MCF 10A (cell line): Measurements from ENCODE around the gene FRMPD1. TPM values are rescaled to one million over a fixed set of nuclear protein-coding genes. Genes with fewer than 3 reads are reported as not detected.

Source experiments
- BruUV-seq: library from RNA; stranded (reverse); fragments of 400-500 nt; replicated peaks from 2 replicates; lab custom pipeline; 2021; lab: Mats Ljungman, UMichigan
- CTCF ChIA-PET: fragments of 300-600 bp; sonication (Branson Sonifier 250); formaldehyde crosslinking; extraction: SDS; loops from one replicate; lab custom pipeline; 2021; ENCODE audit warnings: antibody characterized with exemption, inconsistent platforms; lab: Yijun Ruan, JAX
- POLR2A ChIA-PET: fragments of 300-600, 350-650 bp; sonication (Branson Sonifier 250); formaldehyde crosslinking; extraction: SDS; loops from one replicate; lab custom pipeline; 2020; ENCODE audit warnings: antibody characterized with exemption, inconsistent platforms; lab: Yijun Ruan, JAX
- DNase-seq: peaks from one replicate; pipeline ENCODE4 v3.0.0-alpha.2; 2018; ENCODE audit not compliant: unreplicated experiment
- H3K27ac Mint-ChIP-seq: one replicate; pipeline ENCODE4 v1.8.0; 2022; ENCODE audit warnings: mild to moderate bottlenecking, low read depth, mixed read lengths; ENCODE audit not compliant: unreplicated experiment
- H3K27me3 Mint-ChIP-seq: one replicate; pipeline ENCODE4 v1.8.0; 2022; ENCODE audit warnings: mixed read lengths; ENCODE audit not compliant: insufficient read depth, unreplicated experiment
- H3K36me3 Mint-ChIP-seq: one replicate; pipeline ENCODE4 v1.8.0; 2022; ENCODE audit warnings: mild to moderate bottlenecking, moderate library complexity, mixed read lengths; ENCODE audit not compliant: insufficient read depth, unreplicated experiment
- H3K4me1 Mint-ChIP-seq: one replicate; pipeline ENCODE4 v1.8.0; 2022; ENCODE audit warnings: mixed read lengths; ENCODE audit not compliant: insufficient read depth, unreplicated experiment
- H3K4me3 Mint-ChIP-seq: one replicate; pipeline ENCODE4 v1.8.0; 2022; ENCODE audit warnings: mild to moderate bottlenecking, moderate library complexity, mixed read lengths; ENCODE audit not compliant: unreplicated experiment
- H3K9me3 Mint-ChIP-seq: one replicate; pipeline ENCODE4 v1.8.0; 2022; ENCODE audit warnings: mixed read lengths; ENCODE audit not compliant: unreplicated experiment
- intact Hi-C: fragments of 100-400 bp; cut with micrococcal nuclease; formaldehyde crosslinking; loops from 2 replicates; pipeline ENCODE4 v1.14.1; 2022
- total RNA-seq: library from RNA; stranded (reverse); gene quantifications from 2 replicates; pipeline ENCODE4 v1.2.3, GENCODE V29; 2022
- TF ChIP-seq, protein P1 (sequence below): fragments of 200-600 bp; IDR thresholded peaks from one replicate; pipeline ENCODE4 v1.8.0; 2022; ENCODE audit warnings: antibody characterized with exemption, mild to moderate bottlenecking; ENCODE audit not compliant: unreplicated experiment

The FRMPD1 gene
- total RNA-seq, 1 experiment from 2014 or later = not detected

DNA sequence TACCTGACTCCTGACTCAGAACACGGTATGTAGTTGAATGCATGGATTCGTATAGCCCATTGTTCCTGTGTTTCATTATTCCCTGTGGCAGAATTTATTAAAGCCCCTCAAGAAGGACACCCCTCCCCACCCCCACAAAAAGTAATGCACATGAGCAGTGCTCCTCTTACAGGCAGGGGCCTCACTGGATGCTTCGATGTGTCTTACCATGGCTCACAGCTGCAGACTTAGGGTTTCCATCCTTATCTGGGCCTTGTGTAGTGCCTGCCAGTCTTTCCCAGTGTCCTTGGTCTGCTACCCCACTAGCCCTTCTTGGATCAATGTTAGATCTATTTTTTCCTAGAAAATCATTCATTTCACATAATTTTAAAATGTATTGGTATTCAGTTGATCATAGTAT, 119.2 kb downstream of the FRMPD1 start:
- TF ChIP-seq, protein P1, sequence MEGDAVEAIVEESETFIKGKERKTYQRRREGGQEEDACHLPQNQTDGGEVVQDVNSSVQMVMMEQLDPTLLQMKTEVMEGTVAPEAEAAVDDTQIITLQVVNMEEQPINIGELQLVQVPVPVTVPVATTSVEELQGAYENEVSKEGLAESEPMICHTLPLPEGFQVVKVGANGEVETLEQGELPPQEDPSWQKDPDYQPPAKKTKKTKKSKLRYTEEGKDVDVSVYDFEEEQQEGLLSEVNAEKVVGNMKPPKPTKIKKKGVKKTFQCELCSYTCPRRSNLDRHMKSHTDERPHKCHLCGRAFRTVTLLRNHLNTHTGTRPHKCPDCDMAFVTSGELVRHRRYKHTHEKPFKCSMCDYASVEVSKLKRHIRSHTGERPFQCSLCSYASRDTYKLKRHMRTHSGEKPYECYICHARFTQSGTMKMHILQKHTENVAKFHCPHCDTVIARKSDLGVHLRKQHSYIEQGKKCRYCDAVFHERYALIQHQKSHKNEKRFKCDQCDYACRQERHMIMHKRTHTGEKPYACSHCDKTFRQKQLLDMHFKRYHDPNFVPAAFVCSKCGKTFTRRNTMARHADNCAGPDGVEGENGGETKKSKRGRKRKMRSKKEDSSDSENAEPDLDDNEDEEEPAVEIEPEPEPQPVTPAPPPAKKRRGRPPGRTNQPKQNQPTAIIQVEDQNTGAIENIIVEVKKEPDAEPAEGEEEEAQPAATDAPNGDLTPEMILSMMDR = no peak
- no peak overlapping the region for H3K4me3 Mint-ChIP-seq
- H3K9me3 Mint-ChIP-seq = no peaks in the 10 kb centered on the region
- H3K4me1 Mint-ChIP-seq = no peaks in the 10 kb centered on the region
- peaks cover 20% of the 10 kb centered on the region for H3K36me3 Mint-ChIP-seq
- no TSS peak for BruUV-seq
- intact Hi-C loops = no loop called here
- CTCF ChIA-PET = interaction anchor here (0.5 to 1.3 kb wide), 3 partner anchors 9 to 15 kb away, joined by 3 to 4 read pairs (median 3); partner anchors contain the start of gene EXOSC3
- no peak for DNase-seq
- no peak overlapping the region for H3K27ac Mint-ChIP-seq
- H3K27me3 Mint-ChIP-seq = no peaks in the 10 kb centered on the region
- POLR2A ChIA-PET = interaction anchor here (0.7 to 1.7 kb wide), 5 partner anchors 9 to 177 kb away, joined by 3 to 8 read pairs (median 6); partner anchors contain the start of genes EXOSC3 and TOMM5

DNA sequence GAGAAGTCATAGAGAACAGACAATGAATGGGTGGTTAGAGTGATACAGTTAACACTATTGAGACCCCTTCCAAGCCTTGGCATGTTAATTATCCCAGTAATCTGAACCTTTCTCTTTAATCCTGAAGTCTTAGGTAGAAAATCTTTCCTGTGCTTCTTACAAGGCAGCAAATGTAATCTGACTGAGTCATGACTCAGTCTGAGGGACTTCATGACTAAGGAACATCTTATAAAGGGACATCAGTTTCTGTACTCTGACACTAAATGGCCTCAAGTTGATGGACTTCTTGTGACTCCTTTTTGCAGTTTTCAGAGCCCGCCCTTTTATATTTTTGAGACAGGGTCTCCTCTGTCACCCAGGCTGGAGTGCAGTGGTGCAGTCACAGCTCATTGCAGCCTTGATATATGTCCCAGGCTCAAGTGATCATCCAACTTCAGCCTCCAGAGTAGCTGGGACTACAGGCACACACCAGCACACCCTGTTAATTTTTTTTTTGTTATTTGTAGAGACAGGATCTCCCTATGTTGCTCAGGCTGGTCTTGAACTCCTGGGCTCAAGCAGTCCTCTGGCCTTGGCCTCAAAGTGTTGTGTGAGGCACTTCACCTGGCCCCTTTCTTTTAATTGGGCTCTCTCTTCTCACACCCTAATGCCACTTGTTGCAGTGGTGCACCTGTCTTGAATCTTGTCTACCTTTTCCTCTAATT, 124.6 kb downstream of the FRMPD1 start:
- no peaks in the 10 kb centered on the region for H3K4me1 Mint-ChIP-seq
- no peak overlapping the region for H3K27ac Mint-ChIP-seq
- BruUV-seq = no TSS peak
- POLR2A ChIA-PET = interaction anchor here (2.5 kb wide), 1 partner anchor 9 kb away, joined by 25 read pairs; the partner anchor contains the start of gene EXOSC3
- no peak for DNase-seq
- no peaks in the 10 kb centered on the region for H3K27me3 Mint-ChIP-seq
- CTCF ChIA-PET = no interaction called here
- intact Hi-C loops = no loop called here
- H3K9me3 Mint-ChIP-seq = no peaks in the 10 kb centered on the region
- TF ChIP-seq, protein P1 = no peak
- H3K4me3 Mint-ChIP-seq = no peak overlapping the region
- H3K36me3 Mint-ChIP-seq = peaks cover 59% of the 10 kb centered on the region

DNA sequence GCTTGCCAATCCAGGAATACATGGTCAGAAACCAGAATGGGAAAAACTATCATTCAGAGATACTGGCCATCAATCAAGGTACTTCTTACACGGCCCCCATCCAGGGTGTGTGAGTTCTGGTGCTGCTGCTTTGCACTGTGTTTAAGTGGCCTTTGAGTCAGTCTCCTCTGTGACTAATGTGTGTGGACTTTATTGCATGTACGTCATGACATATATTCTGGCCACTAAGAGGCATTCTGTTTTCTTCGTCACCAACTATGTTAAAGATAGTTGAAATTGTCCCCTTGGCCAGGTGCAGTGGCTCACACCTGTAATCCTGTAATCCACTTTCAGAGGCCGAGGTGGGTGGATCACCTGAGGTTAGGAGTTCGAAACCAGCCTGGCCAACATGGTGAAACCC, 125.6 kb downstream of the FRMPD1 start:
- no peak overlapping the region for H3K27ac Mint-ChIP-seq
- intact Hi-C loops = no loop called here
- BruUV-seq = no TSS peak
- POLR2A ChIA-PET = interaction anchor here (2.5 kb wide), 1 partner anchor 8 kb away, joined by 25 read pairs; the partner anchor contains the start of gene EXOSC3
- no peaks in the 10 kb centered on the region for H3K9me3 Mint-ChIP-seq
- no peak overlapping the region for H3K4me3 Mint-ChIP-seq
- peak; percentile 14 for DNase-seq
- CTCF ChIA-PET = no interaction called here
- H3K4me1 Mint-ChIP-seq = no peaks in the 10 kb centered on the region
- peaks cover 66% of the 10 kb centered on the region for H3K36me3 Mint-ChIP-seq
- H3K27me3 Mint-ChIP-seq = no peaks in the 10 kb centered on the region
- TF ChIP-seq, protein P1 = no peak

DNA sequence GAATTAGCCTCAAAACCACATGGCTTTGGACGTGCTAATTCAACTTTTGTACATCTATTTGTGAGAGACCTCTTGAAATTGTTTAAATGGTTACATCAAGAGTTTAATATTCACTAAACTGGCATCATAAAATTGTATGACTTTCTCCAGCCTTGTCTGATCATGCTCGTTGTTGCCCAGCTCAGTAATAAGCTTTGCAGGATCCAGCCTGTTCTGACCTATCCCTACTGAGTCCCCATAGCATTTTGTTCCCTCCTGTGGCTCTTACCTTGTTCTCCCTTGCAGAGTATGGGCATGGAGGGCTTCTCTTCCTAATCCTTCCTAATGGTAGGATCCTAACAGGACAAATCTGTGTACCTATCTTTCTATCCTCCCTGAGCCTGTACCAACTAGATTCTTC, 127.8 kb downstream of the FRMPD1 start:
- DNase-seq = no peak
- CTCF ChIA-PET = interaction anchor here (1.4 kb wide), 2 partner anchors 8 to 125 kb away, joined by 3 to 4 read pairs; no protein-coding TSS in a partner anchor
- Mint-ChIP-seq H3K4me1 (peaks cover 12% of the 10 kb centered on the region), H3K27me3 (no peaks in the 10 kb centered on the region), H3K36me3 (peaks cover 71% of the 10 kb centered on the region), H3K4me3 (no peak overlapping the region), H3K9me3 (no peaks in the 10 kb centered on the region), H3K27ac (no peak overlapping the region)
- intact Hi-C loops = no loop called here
- POLR2A ChIA-PET = interaction anchor here (1.5 to 2.5 kb wide), 2 partner anchors 9 to 22 kb away, joined by 3 to 16 read pairs; partner anchors contain the start of gene DCAF10
- BruUV-seq = TSS peak; percentile 15
- TF ChIP-seq, protein P1 = no peak
